ENCODE data around the gene CRADD.

DNA sequence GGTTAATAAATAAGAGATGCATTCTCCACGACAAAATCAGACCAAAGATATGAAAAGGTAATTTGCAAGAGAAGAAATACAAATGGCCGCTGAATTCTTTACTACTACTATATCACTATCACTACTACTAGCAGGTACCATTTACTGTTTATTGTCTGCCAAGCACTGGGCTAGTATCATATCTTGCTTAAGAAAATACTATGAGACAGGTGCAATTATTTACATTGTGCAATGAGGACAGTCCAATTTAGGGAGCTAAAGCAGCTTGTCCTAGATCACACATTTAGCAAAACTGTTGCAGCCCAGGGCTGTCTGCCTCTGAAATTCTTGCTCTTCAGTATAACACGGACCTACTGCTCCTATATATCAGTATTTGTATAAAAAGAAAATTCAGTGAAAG is 52.8 kb downstream of the CRADD start:
- TF ChIP-seq YY1 (IDR thresholded peaks at IDR 0.05; ENCODE audit: low read depth, low read length): no peak
- TF ChIP-seq HDAC2 (IDR thresholded peaks at IDR 0.05): no peak
- no peak for TF ChIP-seq ASH2L (IDR thresholded peaks at IDR 0.05; ENCODE audit: borderline replicate concordance, low read depth)
- TF ChIP-seq ZNF217 (IDR thresholded peaks at IDR 0.05): no peak
- TF ChIP-seq POLR2A (IDR thresholded peaks at IDR 0.05; ENCODE audit: low read depth, low read length): no peak
- TF ChIP-seq CTCF (IDR thresholded peaks at IDR 0.05 in 2 of 3, conservative IDR thresholded peaks at IDR 0.05 in 1 of 3; ENCODE audit: control insufficient read depth in 2 of 3, extremely low read depth in 1 of 3, insufficient read depth in 1 of 3, low read depth in 3 of 3, low read length in 3 of 3): no peak

Measured in GM12878 (cell line).